GM19463 (cell line): ENCODE measurements around the gene CNDP2.

Experiments used
- ATAC-seq: cut with Tn5 transposase; IDR thresholded peaks from one replicate; pipeline ENCODE4 v1.9.1; 2021; ENCODE audit warnings: mild to moderate bottlenecking, moderate library complexity; ENCODE audit not compliant: unreplicated experiment

Gene CNDP2

DNA sequence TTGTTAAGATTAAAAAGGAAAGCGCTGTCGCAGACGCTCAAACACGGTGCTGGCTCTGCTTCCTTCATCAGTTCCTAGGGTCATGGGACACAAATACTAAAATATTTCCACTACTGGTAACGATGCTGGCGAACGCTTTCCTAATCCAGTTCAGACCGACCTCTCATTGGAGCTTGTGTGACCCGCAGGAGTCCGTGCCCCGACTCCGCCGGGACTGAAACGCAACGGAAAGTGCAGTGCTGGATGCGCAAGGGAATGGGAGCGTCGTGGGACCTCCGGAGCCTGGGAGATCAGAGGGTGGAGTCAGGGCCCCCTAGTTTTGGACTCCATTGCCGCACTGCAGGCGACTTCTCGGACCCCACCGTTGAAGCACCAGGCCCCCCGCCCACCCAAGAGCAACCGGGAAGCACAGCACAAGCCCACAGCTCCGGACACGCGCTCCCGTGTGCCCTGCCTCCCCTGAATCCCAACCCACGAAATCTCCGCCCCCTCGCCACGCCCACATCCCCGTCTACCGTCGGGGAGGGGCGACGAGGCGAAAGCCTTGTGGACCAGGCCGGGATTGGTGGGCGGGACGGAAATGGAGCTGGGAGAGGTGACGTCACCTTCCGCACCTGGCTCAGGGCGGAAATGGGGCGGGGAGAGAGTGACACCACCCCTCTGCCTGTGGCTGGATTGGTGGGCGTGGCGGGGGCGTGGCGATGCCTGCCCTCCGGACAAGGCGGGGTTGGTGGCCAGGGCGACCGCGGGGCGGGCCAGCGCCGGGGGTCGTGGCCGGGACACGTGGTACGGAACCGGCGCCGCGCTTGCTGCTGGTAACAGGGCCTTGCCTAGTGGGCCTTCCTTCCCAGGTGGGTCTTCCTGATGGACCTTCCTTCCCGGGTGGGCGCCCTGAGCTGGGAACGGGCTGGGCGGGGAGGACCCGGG is at the start of gene CNDP2:
Gene CNDP2, plus strand, starts transcription at position 783 of the 927 bp plus-strand sequence. CDS start 3,611 bp downstream, outside the sequence.
- peak; percentile 69 for ATAC-seq

DNA sequence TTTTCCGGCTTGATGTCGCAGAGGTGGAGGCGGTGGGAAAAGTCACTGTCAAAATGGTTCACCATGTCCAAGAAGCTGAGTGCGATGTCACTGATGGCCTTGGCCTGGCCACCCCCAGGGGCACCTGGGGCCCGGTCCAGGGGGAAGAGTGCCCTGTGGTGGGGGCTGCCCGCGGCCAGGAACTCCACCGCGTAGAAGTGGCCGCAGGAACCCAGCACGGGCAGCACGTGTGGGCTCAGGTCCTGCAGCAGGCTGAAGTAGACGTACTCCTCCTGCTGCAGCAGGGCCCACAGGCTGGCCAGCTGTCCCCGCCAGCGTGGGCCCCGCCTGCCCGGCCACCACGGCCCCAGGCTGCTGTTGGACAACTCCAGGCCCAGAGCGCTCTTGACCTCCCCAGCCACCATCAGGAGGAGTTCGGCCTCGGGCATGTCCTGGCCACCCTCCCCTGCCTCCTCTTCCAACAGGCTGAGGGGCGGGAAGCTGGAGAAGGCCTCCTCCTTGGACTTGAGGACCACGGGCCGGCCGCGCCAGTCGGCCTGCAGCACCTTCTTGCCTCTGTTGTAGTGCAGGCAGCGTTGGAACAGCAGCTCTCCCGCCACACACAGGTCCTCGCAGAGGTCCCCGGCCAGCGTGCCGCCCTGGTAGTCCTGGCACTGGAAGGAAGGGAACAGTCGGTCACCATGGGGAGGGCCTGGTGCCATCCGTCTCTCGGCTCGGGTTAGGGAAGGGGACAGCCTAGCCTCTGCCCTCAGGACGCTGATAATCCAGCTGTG is 49.3 kb upstream of the CNDP2 start:
- no peak for ATAC-seq

DNA sequence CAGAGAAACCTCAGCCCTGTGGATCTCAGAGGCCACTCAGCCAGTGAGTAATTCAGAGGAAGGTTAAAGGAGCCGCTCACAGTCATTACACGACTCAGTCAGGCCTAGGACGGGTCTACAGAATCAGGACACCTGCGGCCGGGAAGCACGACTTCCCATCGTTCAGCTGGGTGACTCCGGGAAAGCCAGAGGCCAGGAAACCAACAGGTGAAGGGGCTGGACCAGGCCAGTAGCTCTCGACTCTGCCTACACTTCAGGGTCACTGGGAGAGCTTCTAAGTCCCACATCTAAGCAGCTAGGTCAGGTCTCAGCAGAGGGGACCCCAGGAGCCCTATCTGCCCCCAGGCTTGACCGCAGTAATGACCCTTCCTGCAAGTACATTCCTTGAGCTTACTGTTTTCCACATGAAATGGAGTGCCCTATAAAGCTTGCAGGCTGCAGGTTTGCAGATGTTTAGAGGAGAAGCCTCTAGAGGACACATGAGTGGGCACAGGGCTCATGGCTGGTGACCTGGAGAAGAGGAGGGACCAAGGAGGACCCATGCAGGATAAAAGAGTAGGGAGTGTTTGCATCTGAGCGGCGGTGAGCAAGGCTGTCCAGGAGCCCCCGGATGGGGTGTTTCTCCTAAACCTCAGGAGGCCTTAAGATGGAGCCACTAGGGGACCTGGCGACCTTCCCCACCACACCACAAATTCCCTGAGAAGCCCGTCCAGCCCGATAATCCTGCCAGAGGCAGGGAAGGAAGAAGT is 48.6 kb upstream of the CNDP2 start:
- no peak for ATAC-seq

DNA sequence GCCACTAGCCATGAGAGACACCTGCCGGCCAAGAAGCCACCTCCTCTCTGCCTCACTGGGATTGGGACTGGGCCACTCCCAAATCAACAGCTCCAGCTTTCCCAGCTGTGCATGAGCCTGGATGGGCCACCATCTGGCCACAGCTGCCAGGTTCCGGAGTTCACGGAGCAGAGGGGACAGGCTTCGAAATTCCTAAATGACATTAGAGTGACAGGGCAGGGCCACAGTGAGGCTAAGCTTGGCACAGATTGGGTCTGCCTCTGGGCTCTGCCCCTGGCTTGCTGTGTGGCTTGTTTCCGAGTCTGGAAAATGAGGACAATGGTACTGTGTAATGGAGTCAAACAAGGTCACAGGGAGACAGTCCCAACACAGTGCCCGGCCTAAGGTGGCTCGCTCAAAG is 45.5 kb upstream of the CNDP2 start:
- ATAC-seq = no peak

DNA sequence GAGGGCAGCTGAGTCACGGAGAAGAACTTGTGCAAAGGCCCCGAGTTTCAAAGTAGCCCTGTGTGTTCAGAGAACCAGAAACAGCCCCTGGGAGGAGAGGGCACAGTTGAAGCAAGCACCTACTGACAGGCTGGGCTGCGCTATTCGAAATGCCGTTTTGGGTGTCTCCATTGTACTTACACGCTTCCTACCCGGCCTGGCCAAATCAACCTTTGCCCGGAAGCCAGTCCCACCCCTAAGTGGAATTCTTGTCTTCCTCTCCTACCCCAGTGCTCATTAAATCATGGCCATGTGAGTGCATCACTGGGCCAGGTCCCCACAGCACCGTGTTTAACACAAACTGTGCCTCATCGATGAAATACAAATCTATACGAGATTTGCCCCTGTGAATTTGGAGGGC is 45.0 kb upstream of the CNDP2 start:
- no peak for ATAC-seq

DNA sequence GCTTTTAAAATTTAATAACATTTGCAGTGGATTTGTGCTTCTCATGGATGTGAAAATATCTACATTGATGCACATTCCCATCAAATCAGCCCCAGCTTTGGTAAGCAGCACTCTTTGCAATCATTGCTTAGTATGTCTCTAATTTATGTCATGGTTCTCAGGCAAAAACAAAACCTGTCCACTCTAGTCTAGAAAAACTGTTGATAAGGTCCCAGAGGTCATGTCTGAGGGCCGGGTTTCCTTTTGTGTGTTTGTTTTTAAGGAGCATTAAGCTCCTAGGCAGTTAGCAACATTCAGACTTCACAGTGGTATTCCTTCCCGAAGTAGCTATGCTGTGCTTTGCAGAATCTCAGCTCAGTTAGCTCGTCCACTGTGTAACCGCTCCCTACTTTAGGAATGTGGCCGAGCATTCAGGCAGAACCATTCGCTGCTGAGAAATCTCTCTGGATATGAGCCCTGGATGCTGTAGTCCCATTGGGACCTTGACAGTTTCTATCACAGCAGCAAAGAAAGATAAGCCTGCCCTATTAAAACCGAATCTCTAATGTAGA is 43.1 kb upstream of the CNDP2 start:
- no peak for ATAC-seq

DNA sequence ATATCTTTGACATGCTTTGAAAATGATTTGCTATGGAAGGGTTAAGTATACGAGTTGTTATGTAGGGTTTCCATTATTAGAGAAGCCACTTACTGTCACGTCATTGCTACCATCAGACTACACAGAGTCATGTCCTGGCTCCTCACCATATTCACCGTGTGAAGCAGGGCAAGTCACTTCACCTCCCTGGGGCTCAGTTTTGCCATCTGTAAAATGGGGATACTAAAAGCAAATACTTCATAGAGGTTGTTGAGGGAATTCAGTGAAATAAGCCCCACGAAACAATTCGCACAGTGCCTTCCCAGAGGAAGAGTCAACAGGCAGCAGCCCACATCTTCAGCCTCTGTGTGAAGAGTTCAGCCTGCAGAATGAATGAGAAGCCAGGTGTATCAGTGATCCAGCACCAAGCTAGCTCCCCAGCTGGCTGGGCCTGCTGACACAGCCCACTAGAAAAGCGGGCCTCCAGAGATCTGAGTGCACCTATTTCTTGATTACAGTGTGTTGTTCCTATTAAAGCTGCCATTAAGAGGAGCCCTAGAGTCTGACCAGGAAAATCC is 42.4 kb upstream of the CNDP2 start:
- ATAC-seq = no peak

DNA sequence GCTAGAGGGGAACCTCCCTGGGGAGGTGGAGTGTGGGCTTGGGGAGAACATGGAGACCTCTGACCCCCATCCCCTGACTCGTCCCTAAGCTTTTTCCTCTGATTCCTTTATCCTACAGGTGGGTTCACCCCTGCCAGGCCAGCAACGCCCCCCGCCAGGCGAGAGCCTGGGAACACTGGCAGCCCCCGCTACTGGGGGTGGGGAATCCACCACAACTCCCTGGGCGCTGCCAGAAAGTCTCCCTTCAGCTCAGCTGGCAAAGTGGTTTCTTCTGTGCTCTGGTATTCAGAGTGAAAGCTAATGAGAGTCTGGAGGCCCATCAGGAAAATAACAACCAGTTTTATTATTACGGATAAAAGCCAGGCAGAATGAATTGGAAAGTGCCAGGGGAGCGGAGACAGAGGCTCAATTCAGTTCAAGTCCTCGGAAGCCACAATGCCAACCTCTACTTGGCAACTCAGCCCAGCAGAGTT is 41.8 kb upstream of the CNDP2 start:
- ATAC-seq = no peak

DNA sequence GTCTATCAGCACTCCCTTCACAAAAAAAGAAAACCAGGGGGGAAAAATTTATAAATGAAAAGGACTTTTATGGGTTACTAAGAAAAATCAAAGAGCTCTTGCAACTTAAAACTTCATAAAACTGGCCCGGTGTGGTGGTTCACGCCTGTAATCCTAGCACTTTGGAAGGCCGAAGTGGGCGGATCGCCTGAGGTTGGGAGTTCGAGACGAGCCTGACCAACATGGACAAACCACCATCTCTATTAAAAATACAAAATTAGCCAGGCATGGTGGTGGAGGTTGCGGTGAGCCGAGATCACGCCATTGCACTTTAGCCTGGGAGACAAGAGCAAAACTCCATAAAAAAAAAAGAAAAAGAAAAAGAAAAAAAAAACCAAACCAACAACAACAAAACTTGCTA is 40.8 kb upstream of the CNDP2 start:
- ATAC-seq = no peak

DNA sequence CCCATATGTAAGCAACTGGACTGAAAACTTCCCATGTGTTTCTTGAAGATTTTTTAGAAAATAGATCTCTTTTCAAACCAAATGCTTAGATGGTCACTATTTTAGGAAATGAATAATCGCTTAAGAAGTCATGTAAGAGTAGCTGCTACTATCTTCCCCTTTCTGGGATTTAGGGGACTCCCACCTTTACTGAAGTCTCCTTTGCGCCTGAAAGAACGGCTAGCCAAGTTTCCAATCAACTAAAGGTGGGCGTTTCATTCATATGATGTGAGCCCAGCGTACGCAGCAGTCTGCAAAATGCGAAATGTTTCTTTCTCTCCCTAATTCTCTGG is 40.2 kb upstream of the CNDP2 start:
- no peak for ATAC-seq

DNA sequence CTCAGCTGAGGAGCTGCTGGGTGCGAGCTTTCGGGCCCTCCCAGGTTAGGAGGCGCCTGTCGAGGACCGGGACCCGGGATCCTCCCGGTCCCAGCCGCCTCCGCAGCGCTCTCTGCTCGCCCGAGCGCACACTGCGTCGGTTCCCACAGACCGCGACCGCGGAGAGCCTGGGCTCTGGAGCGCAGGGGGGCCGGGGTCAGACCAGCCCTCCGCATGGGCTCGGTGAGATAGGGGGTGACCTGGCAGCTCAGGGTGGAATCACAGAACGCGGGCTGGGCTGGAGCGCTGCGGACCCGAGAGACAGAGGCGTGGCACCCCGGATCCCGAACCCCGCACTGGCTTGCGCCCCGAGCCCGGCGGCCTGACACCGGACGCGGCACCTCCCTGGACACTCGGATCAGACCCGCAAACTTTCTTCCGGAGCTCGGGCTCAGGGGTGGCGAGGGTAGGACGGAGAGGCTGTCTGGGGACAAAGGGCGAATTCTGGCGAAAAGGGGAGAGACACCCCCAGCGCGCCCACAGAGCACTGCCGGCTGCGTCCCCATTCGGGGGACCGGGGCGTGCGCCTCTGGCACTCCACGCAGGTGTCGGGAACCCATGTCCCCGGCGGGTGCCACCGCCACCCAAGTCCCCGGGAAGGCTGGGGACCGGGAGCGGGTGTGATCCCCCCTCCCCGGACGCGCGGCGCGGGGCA is 39.7 kb upstream of the CNDP2 start:
- ATAC-seq = no peak

DNA sequence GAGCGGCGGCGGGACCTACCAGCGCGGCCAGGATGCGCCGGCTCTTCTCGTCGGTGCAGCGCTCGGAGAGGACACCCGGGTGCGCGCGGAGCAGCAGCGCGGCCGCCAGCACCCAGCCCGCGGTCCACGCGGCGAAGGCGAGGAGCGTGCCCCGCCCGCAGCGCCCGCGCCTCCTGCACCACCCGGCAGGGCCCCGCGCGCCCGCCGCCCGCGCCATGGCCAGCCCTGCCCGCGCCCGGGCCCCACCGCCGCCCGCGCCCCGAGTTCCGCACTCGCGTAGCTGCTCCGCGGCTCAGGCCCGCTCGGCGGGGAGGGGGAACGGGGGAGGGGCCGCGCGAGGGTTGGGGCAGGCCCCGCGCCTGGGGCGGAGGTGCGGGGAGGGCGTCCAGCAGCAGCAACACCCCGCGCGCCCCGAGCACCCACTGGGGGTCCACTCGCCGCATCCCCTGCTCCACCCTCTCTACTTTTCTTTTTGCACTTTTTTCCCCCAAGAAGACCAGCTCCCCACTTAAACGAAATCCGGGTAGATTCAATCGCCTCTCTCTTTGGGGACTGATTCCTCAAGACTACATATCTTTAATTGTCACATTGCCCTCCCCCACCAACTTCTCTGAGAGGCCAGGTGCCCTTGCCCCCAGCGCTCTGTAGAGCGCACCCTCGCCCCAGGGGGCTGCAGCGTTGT is 39.0 kb upstream of the CNDP2 start, which contains the start of gene DIPK1C:
Gene DIPK1C, minus strand, starts transcription at position 266 of the 682 bp plus-strand sequence. Its CDS starts 49 bp downstream, at position 217.
- ATAC-seq = no peak

DNA sequence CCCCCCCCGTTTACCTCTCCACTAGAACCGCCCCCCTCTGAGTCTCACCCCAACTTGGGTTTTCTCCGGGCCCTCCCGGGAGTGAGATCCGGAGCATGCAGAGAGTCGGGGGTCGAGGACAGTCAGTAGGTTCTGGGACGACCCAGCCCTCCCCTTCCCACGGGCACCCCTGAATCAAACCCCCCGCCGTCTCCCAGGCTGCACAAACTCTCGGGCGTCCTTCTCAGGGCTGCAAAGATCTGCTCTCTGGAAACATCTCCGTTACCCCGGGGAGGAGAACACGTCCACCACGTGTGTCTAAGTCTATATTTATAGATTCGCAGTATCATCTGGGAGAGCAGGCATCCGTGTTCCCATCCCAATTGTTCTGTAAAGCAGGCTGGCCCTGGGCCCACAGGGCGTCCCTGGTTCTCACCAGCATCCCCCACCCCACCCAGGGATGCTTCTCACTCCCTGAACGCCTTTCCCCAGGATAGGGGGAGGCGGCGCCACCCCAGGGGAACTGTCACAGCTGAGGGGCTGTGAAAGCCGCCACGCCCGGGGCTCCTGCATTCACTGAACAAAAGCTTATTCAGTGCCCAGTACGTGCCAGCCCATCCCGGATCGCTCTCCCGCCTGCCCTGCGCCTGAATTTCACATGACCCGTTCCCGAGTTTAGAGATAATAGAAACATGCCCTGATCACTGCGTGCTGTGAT is 38.3 kb upstream of the CNDP2 start:
- ATAC-seq = no peak

DNA sequence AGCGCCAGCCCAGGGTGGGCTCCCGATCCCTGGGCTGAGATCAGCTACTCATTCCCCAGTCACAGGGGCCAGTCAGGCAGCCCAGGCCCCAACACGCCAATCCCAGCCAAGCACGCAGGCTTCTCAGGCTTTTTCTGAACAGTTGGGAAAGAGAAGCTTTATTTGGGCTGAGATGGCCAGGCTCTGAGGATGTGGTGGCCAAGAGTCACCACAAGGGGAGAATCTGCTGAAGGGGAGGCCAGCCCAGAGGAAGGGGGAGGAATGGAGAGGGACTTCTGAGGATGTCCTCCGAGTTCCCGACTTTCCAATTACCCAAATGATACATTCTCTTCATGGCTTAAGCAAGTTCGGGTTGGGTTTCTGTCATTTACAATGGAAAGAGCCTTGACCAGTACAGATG is 36.3 kb upstream of the CNDP2 start:
- ATAC-seq = no peak

DNA sequence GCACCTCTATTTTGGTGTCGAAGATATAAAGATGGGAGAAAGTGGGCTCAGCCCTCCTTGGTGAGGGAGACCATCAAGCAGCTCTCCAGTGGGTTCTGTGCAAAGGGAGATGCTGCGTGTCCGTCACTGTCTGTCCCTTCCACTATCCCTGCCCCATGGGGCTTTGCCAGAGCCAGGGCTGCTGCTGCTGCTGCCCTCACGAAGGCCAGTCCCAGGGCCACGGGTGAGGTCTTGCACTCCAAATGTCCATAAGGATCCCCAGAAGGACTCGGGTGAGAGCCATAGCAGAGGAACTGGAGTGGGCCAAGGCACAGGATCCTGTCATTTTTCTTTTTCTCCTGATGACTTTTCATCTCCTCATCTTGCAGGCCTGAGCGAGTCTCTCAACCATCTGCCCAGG is 35.3 kb upstream of the CNDP2 start:
- no peak for ATAC-seq

DNA sequence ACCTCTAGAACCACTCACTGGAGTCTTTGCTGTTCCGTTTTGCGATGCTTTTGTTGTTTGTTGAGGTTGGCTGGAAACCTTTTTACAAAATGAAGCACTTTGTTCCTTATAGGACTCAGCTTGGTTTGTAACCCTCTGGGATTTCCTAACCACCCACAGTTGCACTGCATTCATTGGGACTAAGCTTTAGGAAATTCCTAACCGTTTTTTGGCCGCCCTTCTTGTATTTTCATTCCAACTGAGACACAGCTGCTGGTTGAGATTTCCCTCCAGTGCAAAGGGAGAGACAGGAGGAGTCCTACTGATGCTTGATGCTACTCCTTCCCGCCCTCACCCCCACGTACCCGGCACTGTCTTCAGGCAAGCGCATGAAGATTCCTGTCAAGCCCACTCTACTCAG is 32.9 kb upstream of the CNDP2 start:
- ATAC-seq = no peak

DNA sequence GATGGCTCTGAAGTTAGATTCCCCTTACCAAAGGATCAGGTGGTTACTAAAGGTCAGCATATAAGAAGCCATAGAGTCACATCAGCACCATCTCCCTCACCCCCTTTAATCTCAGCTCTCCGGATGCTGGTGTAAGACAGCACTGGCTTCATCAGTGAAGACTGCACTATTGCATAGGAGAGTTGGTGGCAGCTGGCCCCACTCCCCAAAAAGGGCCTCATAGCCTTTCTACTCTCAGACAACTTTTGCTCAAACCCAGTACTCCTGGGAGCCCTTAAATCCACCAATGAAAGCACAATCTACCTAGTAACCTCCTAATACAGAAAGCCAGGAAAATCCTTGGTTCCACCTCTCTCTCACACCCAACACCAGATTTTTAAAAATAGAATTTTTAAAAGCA is 32.2 kb upstream of the CNDP2 start:
- ATAC-seq = no peak

DNA sequence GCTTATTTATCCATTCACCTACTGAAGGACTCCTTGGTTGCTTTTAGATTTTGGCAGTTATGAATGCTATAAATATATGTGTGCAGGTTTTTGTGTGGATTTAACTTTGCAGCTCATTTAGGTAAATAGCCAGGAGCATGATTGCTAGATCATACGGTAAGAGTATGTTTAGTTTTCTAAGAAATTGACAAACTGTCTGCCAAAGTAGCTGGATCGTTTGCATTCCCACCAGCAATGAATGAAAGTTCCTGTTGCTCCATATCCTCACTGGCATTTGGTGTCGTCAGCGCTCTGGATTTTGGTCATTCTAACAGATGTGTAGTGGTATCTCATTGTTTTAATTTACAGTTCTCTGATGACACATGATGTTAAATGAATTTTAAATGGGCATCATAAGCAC is 30.4 kb upstream of the CNDP2 start:
- ATAC-seq = no peak

DNA sequence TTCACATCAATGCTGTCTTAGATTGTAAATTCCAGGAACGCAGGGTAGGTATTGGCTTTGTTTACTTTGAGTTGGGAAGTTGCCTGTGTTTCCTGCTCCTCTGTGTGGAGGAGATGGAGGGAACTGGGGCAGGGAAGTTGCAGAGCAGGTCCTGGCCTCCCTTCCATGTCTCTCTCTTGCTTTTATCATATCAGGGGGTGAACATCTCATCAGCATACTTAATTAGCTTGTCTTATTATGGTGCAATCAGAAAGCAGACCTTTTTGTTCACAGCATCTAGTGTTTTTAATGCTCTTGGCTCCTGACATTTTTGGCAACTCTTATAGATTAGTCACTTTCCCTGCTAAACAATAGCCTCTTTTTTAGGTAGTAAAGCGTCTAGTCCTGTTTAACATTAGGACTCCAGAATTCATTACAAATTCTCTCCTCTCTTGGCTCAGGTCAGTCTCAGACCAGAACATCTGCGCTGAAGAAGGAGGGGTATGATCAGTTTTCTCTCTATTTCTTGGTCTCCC is 27.6 kb upstream of the CNDP2 start:
- ATAC-seq = no peak
